Testis (tissue), 3 donors: ENCODE results near the gene FBXL14. TPM values are rescaled to one million over a fixed set of nuclear protein-coding genes. Genes with fewer than 3 reads are reported as not detected.

Experiments used
- DNase-seq: peaks from one replicate; pipeline ENCODE4 v3.0.0-alpha.2; 2019
- H3K27ac ChIP-seq, 2 donors: fragments of 200-600 bp; sonication (generic); one replicate each; pipeline ENCODE4 v1.5.1; 2019
- H3K27me3 ChIP-seq: fragments of 200-600 bp; sonication (generic); one replicate; pipeline ENCODE4 v1.5.1; 2019
- H3K36me3 ChIP-seq: fragments of 200-600 bp; sonication (generic); one replicate; pipeline ENCODE4 v1.5.1; 2017; ENCODE audit warnings: low read depth; ENCODE audit errors: missing control alignments
- H3K4me1 ChIP-seq: fragments of 200-600 bp; sonication (generic); one replicate; pipeline ENCODE4 v1.5.1; 2019
- H3K4me3 ChIP-seq, 2 donors: fragments of 200-600 bp; sonication (generic); one replicate each; pipeline ENCODE4 v1.5.1; 2017 to 2019
- H3K9me3 ChIP-seq: fragments of 200-600 bp; sonication (generic); one replicate; pipeline ENCODE4 v1.5.1; 2017
- CTCF ChIP-seq, 3 experiments: fragments of 450-650 bp in 2 of 3; fragments of 200-600 bp in 1 of 3; sonication (generic) in 1 of 3; IDR thresholded peaks; one replicate each; pipeline ENCODE4 v1.5.1; 2016 to 2019; ENCODE audit warnings: antibody characterized with exemption in 3 of 3, mild to moderate bottlenecking in 2 of 3, moderate library complexity in 1 of 3
- POLR2A ChIP-seq: fragments of 450-650 bp; IDR thresholded peaks from one replicate; pipeline ENCODE4 v1.6.1; 2017; ENCODE audit warnings: antibody characterized with exemption, mild to moderate bottlenecking, moderate library complexity
- WGBS, 2 donors: methylation state at CpG; one replicate each; pipeline ENCODE4 v1.1.5; 2018; 5-methylcytosine and 5-hydroxymethylcytosine counted together
- intact Hi-C: fragments of 100-400 bp; cut with DNase I; formaldehyde crosslinking; loops from one replicate; pipeline ENCODE4 v1.15.1; 2023; ENCODE audit warnings: low total_unique reads
- polyA plus RNA-seq: library from polyadenylated mRNA; stranded (reverse); fragments of 350-450 nt; fragmentation: Illumina TruSeq; extraction: RNeasy Lipid Tissue Mini Kit (QIAGEN cat#74804); gene quantifications from one replicate; pipeline ENCODE4 v1.2.3, GENCODE V29; 2014; ENCODE audit warnings: low read depth, low replicate concordance; ENCODE audit not compliant: insufficient read depth
- total RNA-seq, 2 donors: library from RNA; depleted of rRNA; stranded (reverse); fragments of >200 nt; gene quantifications; one replicate each; pipeline ENCODE4 v1.2.3, GENCODE V29; 2016

The FBXL14 gene
- total and polyA plus RNA-seq, 3 donors from 2014 or later, result 39.5 to 50.2 (median 45.8) TPM

- Histone ChIP-seq H3K9me3 (no peaks in the 10 kb centered on the region), H3K4me3 (no peak overlapping the region), H3K36me3 (no peaks in the 10 kb centered on the region), H3K4me1 (no peaks in the 10 kb centered on the region), H3K27ac (no peak overlapping the region), H3K27me3 (no peaks in the 10 kb centered on the region)
- DNase-seq, result no peak
- TF ChIP-seq CTCF (IDR thresholded peaks at IDR 0.05), result no peak
- TF ChIP-seq POLR2A, result no peak
- intact Hi-C loops, result no loop called here
- WGBS, 2 donors, result 88 to 91% methylated on average over 12 of the region's 12 CpGs
Observed at GRCh38 chr12:1552911-1553491, 41.4 kb downstream of the FBXL14 start.

- intact Hi-C loops, result no loop called here
- no peak overlapping the region for H3K27ac ChIP-seq
- H3K9me3 ChIP-seq, result no peaks in the 10 kb centered on the region
- no peak overlapping the region for H3K4me3 ChIP-seq
- TF ChIP-seq CTCF (IDR thresholded peaks at IDR 0.05) (no peak), POLR2A (no peak)
- no peaks in the 10 kb centered on the region for H3K36me3 ChIP-seq
- no peaks in the 10 kb centered on the region for H3K4me1 ChIP-seq
- WGBS, 2 donors, result 97 to 98% methylated on average over 2 of the region's 2 CpGs
- no peaks in the 10 kb centered on the region for H3K27me3 ChIP-seq
- no peak for DNase-seq
Observed at GRCh38 chr12:1552171-1552570, 42.2 kb downstream of the FBXL14 start.

GRCh38 chr12:1551496-1551895 is 42.9 kb downstream of the FBXL14 start:
- intact Hi-C loops, result no loop called here
- no peaks in the 10 kb centered on the region for H3K9me3 ChIP-seq
- DNase-seq, result no peak
- H3K4me3 ChIP-seq, result no peak overlapping the region
- TF ChIP-seq CTCF (IDR thresholded peaks at IDR 0.05), result no peak
- H3K27ac ChIP-seq, result no peak overlapping the region
- no peaks in the 10 kb centered on the region for H3K4me1 ChIP-seq
- H3K36me3 ChIP-seq, result no peaks in the 10 kb centered on the region
- no peaks in the 10 kb centered on the region for H3K27me3 ChIP-seq
- WGBS, 2 donors, result 91 to 97% methylated on average over 6 of the region's 6 CpGs

- Histone ChIP-seq H3K27ac (no peak overlapping the region), H3K27me3 (no peaks in the 10 kb centered on the region), H3K4me1 (no peaks in the 10 kb centered on the region), H3K4me3 (no peak overlapping the region), H3K36me3 (no peaks in the 10 kb centered on the region), H3K9me3 (no peaks in the 10 kb centered on the region)
- intact Hi-C loops, result no loop called here
- TF ChIP-seq CTCF (IDR thresholded peaks at IDR 0.05) (no peak), POLR2A (no peak)
- 88 to 90% methylated on average over 13 to 19 of the region's 19 CpGs for WGBS, 2 donors
- no peak for DNase-seq
Observed at GRCh38 chr12:1546931-1547640, 47.3 kb downstream of the FBXL14 start.
